Vagina (tissue), 2 donors: ENCODE measurements around the gene AMIGO1.

Source experiments
- CTCF ChIP-seq, 3 experiments: fragments of 450-650 bp in 2 of 3; fragments of 200-600 bp in 1 of 3; sonication (generic) in 1 of 3; IDR thresholded peaks; one replicate each; pipeline ENCODE4 v1.5.1; 2017 to 2019; ENCODE audit warnings: antibody characterized with exemption in 3 of 3, mild to moderate bottlenecking in 2 of 3, moderate library complexity in 2 of 3
- POLR2A ChIP-seq, 2 donors: fragments of 450-650 bp; IDR thresholded peaks; one replicate each; pipeline ENCODE4 v1.6.1; 2017; ENCODE audit warnings: antibody characterized with exemption in 2 of 2, mild to moderate bottlenecking in 2 of 2, moderate library complexity in 2 of 2
- POLR2AphosphoS5 ChIP-seq, 2 donors: sonication (generic); formaldehyde crosslinking; IDR thresholded peaks; one replicate each; pipeline ENCODE4 v1.9.0; 2017; ENCODE audit warnings: antibody characterized with exemption in 2 of 2, mild to moderate bottlenecking in 2 of 2, low read depth in 1 of 2; ENCODE audit not compliant: insufficient read depth in 1 of 2

GRCh38 chr1:109470245-109470644, 39.3 kb downstream of the AMIGO1 start:
- TF ChIP-seq CTCF (IDR thresholded peaks at IDR 0.05) (no peak), POLR2A (IDR thresholded peaks at IDR 0.05) (no peak), POLR2AphosphoS5 (IDR thresholded peaks at IDR 0.05; ENCODE audit: insufficient read depth in 1 of 2, low read depth in 1 of 2) (no peak)
